WERI-Rb-1 (cell line): ENCODE results near the gene SH3RF3.

ENCODE experiments used
- DNase-seq: peaks from one replicate; pipeline ENCODE4 v3.0.0-alpha.2; 2020
- H3K27ac ChIP-seq: fragments of 250-450 bp; sonication (Bioruptor Pico); 2 replicates; pipeline ENCODE4 v1.5.1; 2020; ENCODE audit warnings: mild to moderate bottlenecking, moderate library complexity
- H3K27me3 ChIP-seq: fragments of 250-450 bp; sonication (Bioruptor Pico); 2 replicates; pipeline ENCODE4 v1.5.1; 2021; ENCODE audit warnings: mild to moderate bottlenecking, low read depth, moderate library complexity; ENCODE audit not compliant: insufficient read depth, severe bottlenecking
- H3K36me3 ChIP-seq: fragments of 250-450 bp; sonication (Bioruptor Pico); 2 replicates; pipeline ENCODE4 v1.5.1; 2020; ENCODE audit warnings: mild to moderate bottlenecking, moderate library complexity
- H3K4me3 ChIP-seq: 2 replicates; pipeline ENCODE4 v1.5.1; 2011; ENCODE audit warnings: low read depth, mild to moderate bottlenecking, control low read depth, low read length
- H3K9me3 ChIP-seq: fragments of 250-450 bp; sonication (Bioruptor Pico); 2 replicates; pipeline ENCODE4 v1.5.1; 2021; ENCODE audit warnings: mild to moderate bottlenecking, moderate library complexity; ENCODE audit not compliant: severe bottlenecking
- CTCF ChIP-seq: IDR thresholded peaks from 2 replicates; pipeline ENCODE4 v1.5.1; 2011; ENCODE audit warnings: low read depth, mild to moderate bottlenecking, control low read depth, inconsistent platforms, low read length

SH3RF3 gene

GRCh38 chr2:109225170-109225782 lies 96.3 kb downstream of the SH3RF3 start:
- H3K27me3 ChIP-seq: no peaks in the 10 kb centered on the region
- H3K9me3 ChIP-seq: peaks cover 3% of the 10 kb centered on the region
- H3K27ac ChIP-seq: no peak overlapping the region
- H3K4me3 ChIP-seq: no peak overlapping the region
- no peak for TF ChIP-seq CTCF
- no peak for DNase-seq
- no peaks in the 10 kb centered on the region for H3K36me3 ChIP-seq

- Histone ChIP-seq H3K36me3 (no peaks in the 10 kb centered on the region), H3K9me3 (peaks cover 3% of the 10 kb centered on the region), H3K4me3 (no peak overlapping the region), H3K27ac (no peak overlapping the region), H3K27me3 (no peaks in the 10 kb centered on the region)
- TF ChIP-seq CTCF: no peak
- DNase-seq: no peak
Measured at GRCh38 chr2:109226128-109226527, 97.1 kb downstream of the SH3RF3 start.

- Histone ChIP-seq H3K9me3 (peaks cover 3% of the 10 kb centered on the region), H3K27ac (no peak overlapping the region), H3K27me3 (no peaks in the 10 kb centered on the region), H3K4me3 (no peak overlapping the region), H3K36me3 (no peaks in the 10 kb centered on the region)
- no peak for DNase-seq
- no peak for TF ChIP-seq CTCF
Measured at GRCh38 chr2:109226622-109227021, 97.6 kb downstream of the SH3RF3 start.

GRCh38 chr2:109229094-109229675 lies 100.2 kb downstream of the SH3RF3 start:
- no peak for TF ChIP-seq CTCF
- H3K36me3 ChIP-seq: no peaks in the 10 kb centered on the region
- no peak for DNase-seq
- H3K27ac ChIP-seq: no peak overlapping the region
- peaks cover 3% of the 10 kb centered on the region for H3K9me3 ChIP-seq
- H3K27me3 ChIP-seq: no peaks in the 10 kb centered on the region
- H3K4me3 ChIP-seq: no peak overlapping the region

GRCh38 chr2:109230941-109231420 lies 102.0 kb downstream of the SH3RF3 start:
- DNase-seq: peak; percentile 88

More at GRCh38 chr2:109230941-109231420, 102.0 kb downstream of the SH3RF3 start:
- TF ChIP-seq CTCF: 0 out of 2 replicates have a peak, but pooled peaks have one; percentile 3
- peak overlapping the region; percentile 66 for H3K27ac ChIP-seq
- H3K27me3 ChIP-seq: no peaks in the 10 kb centered on the region
- no peaks in the 10 kb centered on the region for H3K36me3 ChIP-seq
- peaks cover 3% of the 10 kb centered on the region for H3K9me3 ChIP-seq
- no peak overlapping the region for H3K4me3 ChIP-seq
